ENCODE results near the gene STON2.

Gene STON2

DNA sequence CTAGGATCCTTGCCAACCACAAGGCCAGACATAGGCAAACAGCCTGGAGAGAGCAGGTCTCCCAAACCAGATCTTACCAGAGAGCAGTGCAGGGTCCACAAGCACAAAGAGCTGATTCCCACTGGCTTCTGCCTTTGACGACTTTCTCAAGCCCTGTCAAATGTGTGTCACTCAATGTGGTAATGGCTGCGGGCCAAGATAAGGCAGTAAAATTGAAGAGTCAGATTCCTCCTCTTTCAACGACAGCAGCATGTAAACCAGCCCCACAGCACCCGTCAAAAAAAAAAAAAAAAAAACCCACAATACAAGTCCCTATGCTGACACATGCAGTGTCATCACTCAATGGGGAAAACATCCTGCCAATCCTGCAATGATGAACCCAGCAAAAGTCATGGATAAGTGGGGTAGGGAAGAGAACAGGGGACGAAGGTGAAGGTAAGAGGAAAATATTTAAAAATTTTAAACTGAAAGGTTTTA lies at the start of gene STON2:
Gene STON2, minus strand, starts transcription at position 123 of the 477 bp plus-strand sequence. CDS start 1,942 bp downstream, outside the sequence.
- H3K9ac ChIP-seq (ENCODE audit: insufficient read length, low read depth): no peak within 1 kb of the TSS
- peaks cover 16% of the 10 kb centered on the region; the same call in 1 of the 2 replicates for H3K9me3 ChIP-seq (ENCODE audit: insufficient read depth, low read length)
- no peak for TF ChIP-seq SUZ12 (IDR thresholded peaks at IDR 0.05; ENCODE audit: extremely low read depth, insufficient read depth, insufficient read length)
- TF ChIP-seq ZNF274 (IDR thresholded peaks at IDR 0.05; ENCODE audit: low read depth, low read length): no peak
- TF ChIP-seq YY1 (IDR thresholded peaks at IDR 0.05; ENCODE audit: insufficient read depth, insufficient read length): no peak
- DNase-seq (ENCODE audit: low read depth, low spot score): no peak
- no peak within 1 kb of the TSS for H3K4me3 ChIP-seq (ENCODE audit: insufficient read length, low read depth)
- no peaks in the 10 kb centered on the region for H3K27me3 ChIP-seq (ENCODE audit: insufficient read depth, insufficient read length)
- peaks cover 11% of the 10 kb centered on the region for H3K36me3 ChIP-seq (ENCODE audit: insufficient read depth, insufficient read length, low read length)
- H3K4me1 ChIP-seq (ENCODE audit: insufficient read depth, insufficient read length): peaks cover 4% of the 10 kb centered on the region

- TF ChIP-seq ZNF274 (IDR thresholded peaks at IDR 0.05; ENCODE audit: low read depth, low read length) (no peak), YY1 (IDR thresholded peaks at IDR 0.05; ENCODE audit: insufficient read depth, insufficient read length) (no peak), SUZ12 (IDR thresholded peaks at IDR 0.05; ENCODE audit: extremely low read depth, insufficient read depth, insufficient read length) (no peak)
- Histone ChIP-seq H3K4me3 (ENCODE audit: insufficient read length, low read depth) (no peak overlapping the region), H3K36me3 (ENCODE audit: insufficient read depth, insufficient read length, low read length) (no peaks in the 10 kb centered on the region), H3K27me3 (ENCODE audit: insufficient read depth, insufficient read length) (no peaks in the 10 kb centered on the region), H3K9me3 (ENCODE audit: insufficient read depth, low read length) (no peaks in the 10 kb centered on the region), H3K4me1 (ENCODE audit: insufficient read depth, insufficient read length) (no peaks in the 10 kb centered on the region), H3K9ac (ENCODE audit: insufficient read length, low read depth) (no peak overlapping the region)
- no peak for DNase-seq (ENCODE audit: low read depth, low spot score)
Measured at GRCh38 chr14:81449576-81449975, 49.5 kb upstream of the STON2 start.

- no peak for DNase-seq (ENCODE audit: low read depth, low spot score)
- no peak overlapping the region for H3K4me3 ChIP-seq (ENCODE audit: insufficient read length, low read depth)
- H3K36me3 ChIP-seq (ENCODE audit: insufficient read depth, insufficient read length, low read length): no peaks in the 10 kb centered on the region
- H3K4me1 ChIP-seq (ENCODE audit: insufficient read depth, insufficient read length): no peaks in the 10 kb centered on the region
- no peak overlapping the region for H3K9ac ChIP-seq (ENCODE audit: insufficient read length, low read depth)
- TF ChIP-seq ZNF274 (IDR thresholded peaks at IDR 0.05; ENCODE audit: low read depth, low read length) (no peak), SUZ12 (IDR thresholded peaks at IDR 0.05; ENCODE audit: extremely low read depth, insufficient read depth, insufficient read length) (no peak), YY1 (IDR thresholded peaks at IDR 0.05; ENCODE audit: insufficient read depth, insufficient read length) (no peak)
- H3K27me3 ChIP-seq (ENCODE audit: insufficient read depth, insufficient read length): no peaks in the 10 kb centered on the region
- no peaks in the 10 kb centered on the region for H3K9me3 ChIP-seq (ENCODE audit: insufficient read depth, low read length)
Measured at GRCh38 chr14:81449114-81449513, 49.0 kb upstream of the STON2 start.

DNA sequence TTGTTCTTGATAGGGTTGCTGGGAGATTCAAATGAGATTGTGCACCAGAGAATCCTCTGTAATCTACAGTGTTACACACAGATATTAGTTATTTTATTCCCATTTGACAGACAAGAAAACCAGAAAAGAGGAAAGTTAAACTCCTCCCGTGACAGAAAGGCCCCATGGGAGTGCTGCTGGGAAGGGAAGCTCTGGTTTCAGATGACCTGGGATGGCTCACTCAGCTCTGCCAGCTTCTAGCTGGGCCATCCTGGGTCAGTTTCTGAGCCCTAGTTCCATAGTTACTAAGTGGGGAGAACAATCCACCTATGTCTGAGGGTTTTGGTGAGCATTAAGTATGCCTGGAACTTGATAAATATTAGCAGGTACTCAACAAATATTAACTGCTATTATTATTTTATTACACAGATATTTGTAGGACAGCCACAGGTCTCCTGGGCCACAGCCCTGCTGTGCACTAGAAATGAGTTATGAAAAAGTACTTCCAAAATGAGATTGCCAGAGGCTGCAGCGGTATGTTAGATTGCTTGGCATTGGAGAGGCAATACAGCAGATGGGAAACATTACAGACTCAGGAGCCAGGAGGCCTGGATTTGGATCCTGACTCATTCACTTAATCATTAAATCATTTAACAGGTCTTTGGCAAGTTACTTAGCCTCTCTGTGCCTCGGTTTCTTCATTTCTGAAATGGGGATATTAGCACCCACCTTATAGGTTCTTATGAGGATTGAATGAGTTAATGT lies 47.1 kb upstream of the STON2 start:
- Histone ChIP-seq H3K36me3 (ENCODE audit: insufficient read depth, insufficient read length, low read length) (no peaks in the 10 kb centered on the region), H3K4me3 (ENCODE audit: insufficient read length, low read depth) (no peak overlapping the region), H3K9me3 (ENCODE audit: insufficient read depth, low read length) (no peaks in the 10 kb centered on the region), H3K4me1 (ENCODE audit: insufficient read depth, insufficient read length) (no peaks in the 10 kb centered on the region), H3K27me3 (ENCODE audit: insufficient read depth, insufficient read length) (no peaks in the 10 kb centered on the region), H3K9ac (ENCODE audit: insufficient read length, low read depth) (no peak overlapping the region)
- no peak for TF ChIP-seq YY1 (IDR thresholded peaks at IDR 0.05; ENCODE audit: insufficient read depth, insufficient read length)
- no peak for TF ChIP-seq SUZ12 (IDR thresholded peaks at IDR 0.05; ENCODE audit: extremely low read depth, insufficient read depth, insufficient read length)
- no peak for DNase-seq (ENCODE audit: low read depth, low spot score)

DNA sequence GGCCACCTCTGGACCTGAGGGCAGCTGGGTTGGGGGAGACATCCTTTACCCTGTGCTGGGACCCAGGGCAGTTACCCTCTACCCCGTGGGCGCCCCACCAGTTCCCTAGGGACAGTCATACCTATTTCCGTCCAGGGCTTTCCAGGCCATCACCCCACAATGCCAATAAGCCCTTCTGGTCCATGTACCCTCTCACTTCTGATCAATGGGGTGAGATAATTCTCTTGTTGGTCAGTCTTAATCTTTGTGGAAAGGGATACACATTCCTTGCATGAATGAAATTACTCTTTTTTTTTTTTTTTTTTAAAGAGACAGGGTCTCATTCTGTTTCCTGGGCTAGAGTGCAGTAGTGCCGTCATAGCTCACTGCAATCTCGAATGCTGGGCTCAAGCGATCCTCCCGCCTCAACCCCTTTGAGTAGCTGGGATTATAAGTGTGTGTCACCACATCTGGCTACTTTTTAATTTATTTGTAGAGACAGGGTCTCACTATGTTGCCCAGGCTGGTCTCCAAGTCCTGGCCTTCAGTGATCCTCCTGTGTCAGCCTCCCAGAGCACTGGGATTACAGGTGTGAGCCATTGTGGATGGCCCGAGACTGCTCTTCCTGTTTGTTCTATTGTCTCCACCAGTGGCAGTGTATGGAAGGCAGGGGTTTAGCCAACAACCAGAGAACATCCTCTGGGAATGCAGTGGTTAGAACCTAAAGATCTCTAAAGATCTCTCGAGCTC lies 46.3 kb upstream of the STON2 start:
- H3K4me1 ChIP-seq (ENCODE audit: insufficient read depth, insufficient read length): no peaks in the 10 kb centered on the region
- H3K27me3 ChIP-seq (ENCODE audit: insufficient read depth, insufficient read length): no peaks in the 10 kb centered on the region
- H3K9me3 ChIP-seq (ENCODE audit: insufficient read depth, low read length): no peaks in the 10 kb centered on the region
- H3K9ac ChIP-seq (ENCODE audit: insufficient read length, low read depth): no peak overlapping the region
- no peak overlapping the region for H3K4me3 ChIP-seq (ENCODE audit: insufficient read length, low read depth)
- TF ChIP-seq SUZ12 (IDR thresholded peaks at IDR 0.05; ENCODE audit: extremely low read depth, insufficient read depth, insufficient read length): no peak
- no peak for DNase-seq (ENCODE audit: low read depth, low spot score)
- no peaks in the 10 kb centered on the region for H3K36me3 ChIP-seq (ENCODE audit: insufficient read depth, insufficient read length, low read length)

DNA sequence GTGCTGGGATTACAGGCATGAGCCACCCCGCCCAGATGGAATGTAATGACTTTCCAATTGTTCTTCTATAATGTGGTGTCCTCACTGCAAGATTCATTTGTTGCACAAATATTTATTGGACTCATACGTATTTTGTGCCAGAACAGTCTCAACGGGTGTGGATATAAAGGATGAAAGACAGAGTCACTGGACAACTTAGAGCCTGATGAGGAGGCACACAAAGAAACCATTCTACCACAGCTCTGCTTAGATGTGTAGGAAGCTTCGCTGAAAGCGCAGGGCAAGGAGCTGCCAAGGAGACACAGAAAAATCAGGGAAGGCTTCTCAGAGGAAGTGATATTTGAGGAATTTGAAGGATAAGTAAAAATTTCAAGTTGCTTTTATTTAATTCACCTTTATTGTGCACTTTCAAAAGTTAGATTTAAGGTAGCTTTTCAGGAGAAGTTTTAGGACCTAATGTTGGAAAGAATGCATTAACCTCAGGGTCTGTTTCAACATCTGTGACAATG lies 41.6 kb upstream of the STON2 start:
- Histone ChIP-seq H3K36me3 (ENCODE audit: insufficient read depth, insufficient read length, low read length) (no peaks in the 10 kb centered on the region), H3K4me3 (ENCODE audit: insufficient read length, low read depth) (no peak overlapping the region), H3K9me3 (ENCODE audit: insufficient read depth, low read length) (no peaks in the 10 kb centered on the region), H3K27me3 (ENCODE audit: insufficient read depth, insufficient read length) (peaks cover 22% of the 10 kb centered on the region), H3K4me1 (ENCODE audit: insufficient read depth, insufficient read length) (no peaks in the 10 kb centered on the region), H3K9ac (ENCODE audit: insufficient read length, low read depth) (no peak overlapping the region)
- no peak for TF ChIP-seq ZNF274 (IDR thresholded peaks at IDR 0.05; ENCODE audit: low read depth, low read length)
- no peak for TF ChIP-seq YY1 (IDR thresholded peaks at IDR 0.05; ENCODE audit: insufficient read depth, insufficient read length)
- no peak for TF ChIP-seq SUZ12 (IDR thresholded peaks at IDR 0.05; ENCODE audit: extremely low read depth, insufficient read depth, insufficient read length)
- no peak for DNase-seq (ENCODE audit: low read depth, low spot score)

- Histone ChIP-seq H3K4me3 (ENCODE audit: insufficient read length, low read depth) (no peak overlapping the region), H3K9ac (ENCODE audit: insufficient read length, low read depth) (no peak overlapping the region), H3K36me3 (ENCODE audit: insufficient read depth, insufficient read length, low read length) (no peaks in the 10 kb centered on the region), H3K27me3 (ENCODE audit: insufficient read depth, insufficient read length) (peaks cover 30% of the 10 kb centered on the region), H3K9me3 (ENCODE audit: insufficient read depth, low read length) (no peaks in the 10 kb centered on the region), H3K4me1 (ENCODE audit: insufficient read depth, insufficient read length) (no peaks in the 10 kb centered on the region)
- TF ChIP-seq ZNF274 (IDR thresholded peaks at IDR 0.05; ENCODE audit: low read depth, low read length): no peak
- TF ChIP-seq YY1 (IDR thresholded peaks at IDR 0.05; ENCODE audit: insufficient read depth, insufficient read length): no peak
- no peak for TF ChIP-seq SUZ12 (IDR thresholded peaks at IDR 0.05; ENCODE audit: extremely low read depth, insufficient read depth, insufficient read length)
- no peak for DNase-seq (ENCODE audit: low read depth, low spot score)
Measured at GRCh38 chr14:81440041-81440440, 39.9 kb upstream of the STON2 start.

All from NT2/D1 (cell line).